Placental epithelial cell (primary cell): Measurements from ENCODE around the gene EXOC3L2. TPM values are rescaled to one million over a fixed set of nuclear protein-coding genes. Genes with fewer than 3 reads are reported as not detected.

ENCODE experiments used
- total RNA-seq: library from RNA; depleted of rRNA; stranded (reverse); fragments of >200 nt; gene quantifications from 2 replicates; pipeline ENCODE4 v1.2.3, GENCODE V29; 2012

Gene EXOC3L2
- total RNA-seq: 0.11 TPM in 1 of 2 replicates, not detected in the other

GRCh38 chr19:45245334-45245787, at the start of gene EXOC3L2:
EXOC3L2 (minus strand) TSS chr19:45245407; CDS start chr19:45239045, 6,362 bp downstream.

GRCh38 chr19:45250832-45251451, 5.7 kb upstream of the EXOC3L2 start, which contains the start of gene MARK4:
MARK4 (plus strand) TSS chr19:45251271; CDS start chr19:45251589, 318 bp downstream.

GRCh38 chr19:45178262-45179071, 66.7 kb downstream of the EXOC3L2 start, which contains the start of gene BLOC1S3:
BLOC1S3 (plus strand) TSS chr19:45178784; CDS start chr19:45179297, 513 bp downstream.

GRCh38 chr19:45177817-45178261, 67.4 kb downstream of the EXOC3L2 start, which contains the start of gene TRAPPC6A:
TRAPPC6A (minus strand) TSS chr19:45178237; CDS start chr19:45178218, 19 bp downstream.

Other genes starting within 250 kb of the EXOC3L2 start
- gene RELB, start 243.9 kb downstream of the EXOC3L2 start, total RNA-seq: 2.4 and 3.8 TPM in 2 replicates
- 23.3 and 23.6 TPM in 2 replicates for gene CLASRP, start 206.4 kb downstream of the EXOC3L2 start, total RNA-seq
- gene ZNF296, start 168.9 kb downstream of the EXOC3L2 start, total RNA-seq: 0.43 and 0.79 TPM in 2 replicates
- 20.4 and 36.9 TPM in 2 replicates for gene GEMIN7, start 166.1 kb downstream of the EXOC3L2 start, total RNA-seq
- gene PPP1R37, start 152.2 kb downstream of the EXOC3L2 start, total RNA-seq: 34.2 and 42.2 TPM in 2 replicates
- gene NKPD1, start 84.4 kb downstream of the EXOC3L2 start, total RNA-seq: 2.9 and 5.9 TPM in 2 replicates
- 9.9 and 27.5 TPM in 2 replicates for gene TRAPPC6A, start 67.2 kb downstream of the EXOC3L2 start, total RNA-seq
- 5.9 and 6.8 TPM in 2 replicates for gene BLOC1S3, start 66.6 kb downstream of the EXOC3L2 start, total RNA-seq
- 8.9 and 18.1 TPM in 2 replicates for gene MARK4, start 5.9 kb upstream of the EXOC3L2 start, total RNA-seq
- gene CKM, start 77.5 kb upstream of the EXOC3L2 start, total RNA-seq: not detected in 2 replicates
- 33.4 and 39.1 TPM in 2 replicates for gene KLC3, start 95.3 kb upstream of the EXOC3L2 start, total RNA-seq
- 14.5 and 17.9 TPM in 2 replicates for gene ERCC2, start 125.2 kb upstream of the EXOC3L2 start, total RNA-seq
- 44.8 and 61.1 TPM in 2 replicates for gene PPP1R13L, start 159.7 kb upstream of the EXOC3L2 start, total RNA-seq
- gene POLR1G, start 161.2 kb upstream of the EXOC3L2 start, total RNA-seq: 2.4 and 2.8 TPM in 2 replicates
- 69.3 and 73.0 TPM in 2 replicates for gene ERCC1, start 178.5 kb upstream of the EXOC3L2 start, total RNA-seq
- 32.8 and 86.4 TPM in 2 replicates for gene FOSB, start 222.6 kb upstream of the EXOC3L2 start, total RNA-seq